ENCODE results near the gene MSX1.

Gene MSX1

DNA sequence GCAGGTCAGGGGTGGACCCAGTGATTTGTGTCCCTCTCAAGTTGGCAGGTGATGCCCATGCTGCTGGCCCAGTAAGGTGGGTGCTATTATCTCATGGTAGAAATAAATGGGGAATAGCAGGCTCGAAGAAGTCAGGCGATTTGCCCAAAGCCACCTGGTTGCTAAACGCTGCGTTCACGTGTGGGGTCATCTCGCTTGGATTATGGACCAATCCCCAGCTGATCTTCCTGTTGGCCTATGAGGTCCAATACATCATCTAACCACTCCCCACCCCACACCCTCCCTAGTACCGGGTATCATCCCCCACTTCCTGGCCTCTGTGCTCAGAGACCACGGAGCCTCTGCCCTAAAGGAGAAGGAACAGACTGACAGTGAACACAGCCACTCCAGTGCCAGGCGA is 18.3 kb upstream of the MSX1 start:
- no peak for DNase-seq (ENCODE audit: low read depth)

DNA sequence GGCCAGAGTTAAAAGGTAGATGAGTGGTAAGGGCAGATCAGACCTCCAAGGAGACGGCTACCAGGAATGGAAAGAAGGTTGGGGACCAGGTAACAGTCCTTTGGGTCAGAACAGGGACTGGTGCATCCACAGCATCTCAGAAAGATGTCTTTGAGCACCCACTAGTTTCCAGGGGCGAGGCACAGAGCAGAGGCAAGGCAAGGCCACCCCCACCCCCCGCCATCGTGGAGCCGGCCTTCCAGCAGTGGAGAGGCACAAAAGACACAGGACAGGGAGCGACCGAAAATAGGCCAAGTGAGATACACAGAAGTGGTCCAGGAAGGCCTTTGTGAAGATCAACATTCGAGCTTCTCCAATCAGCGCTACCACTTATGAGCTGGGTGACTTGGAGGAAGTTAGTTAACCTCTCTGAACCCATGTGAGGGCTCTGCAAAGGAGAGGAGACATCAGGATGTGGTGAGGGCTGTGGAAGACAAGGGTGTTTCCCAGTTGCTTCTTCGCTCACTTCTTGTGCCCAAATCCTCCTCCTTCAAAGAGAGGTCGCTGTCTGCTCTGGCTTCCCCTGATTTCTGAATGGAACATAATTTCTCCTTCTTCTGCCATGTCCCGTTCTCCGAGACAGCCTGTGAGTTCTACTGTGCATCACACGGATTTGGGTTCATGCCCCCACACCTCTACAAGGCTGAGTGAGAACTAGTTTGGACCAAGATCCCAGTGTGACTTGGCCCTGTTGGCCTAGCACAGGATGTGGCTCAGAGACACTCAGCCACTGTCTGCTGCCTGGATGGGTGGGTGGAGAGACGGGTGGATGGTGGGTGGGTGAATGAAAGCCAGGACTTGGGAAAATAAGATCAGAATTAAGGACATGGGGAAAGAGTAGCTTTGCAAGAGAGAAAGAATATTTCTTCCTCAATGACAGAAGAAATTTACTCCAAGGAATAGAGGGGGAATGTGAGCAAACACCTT is 16.7 kb upstream of the MSX1 start:
- DNase-seq (ENCODE audit: low read depth) = no peak

DNA sequence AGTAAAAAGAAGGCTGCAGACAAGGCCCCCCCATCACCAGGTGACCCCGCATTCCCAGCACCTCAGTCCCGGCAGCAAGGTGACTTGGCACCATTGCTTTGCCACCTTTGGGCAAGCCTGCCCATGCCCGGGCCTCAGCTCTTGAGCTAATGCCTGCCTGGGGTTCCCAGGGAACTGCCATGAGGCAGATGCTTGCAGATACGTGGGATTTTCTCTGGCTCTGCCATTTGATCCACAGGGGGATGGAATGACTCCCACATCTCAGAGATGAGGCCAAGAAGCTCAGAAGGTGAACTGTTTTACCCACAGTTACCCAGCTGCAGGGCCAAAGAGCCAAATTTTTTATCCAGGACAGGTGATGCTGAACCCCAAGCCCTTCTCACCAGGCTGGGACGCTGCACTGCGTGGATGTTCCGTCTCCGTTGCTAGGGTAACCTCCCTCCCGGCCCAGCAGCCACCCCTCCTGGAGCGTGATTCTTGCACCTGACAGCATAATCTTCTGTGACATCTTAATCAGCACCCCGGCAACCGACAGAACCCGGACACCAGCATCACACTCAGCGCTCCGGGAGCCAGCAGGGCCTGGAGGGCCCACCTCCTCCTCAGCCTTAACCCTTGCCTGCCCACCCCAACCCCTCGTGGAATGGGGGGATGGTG is 15.7 kb upstream of the MSX1 start:
- DNase-seq (ENCODE audit: low read depth) = no peak

DNA sequence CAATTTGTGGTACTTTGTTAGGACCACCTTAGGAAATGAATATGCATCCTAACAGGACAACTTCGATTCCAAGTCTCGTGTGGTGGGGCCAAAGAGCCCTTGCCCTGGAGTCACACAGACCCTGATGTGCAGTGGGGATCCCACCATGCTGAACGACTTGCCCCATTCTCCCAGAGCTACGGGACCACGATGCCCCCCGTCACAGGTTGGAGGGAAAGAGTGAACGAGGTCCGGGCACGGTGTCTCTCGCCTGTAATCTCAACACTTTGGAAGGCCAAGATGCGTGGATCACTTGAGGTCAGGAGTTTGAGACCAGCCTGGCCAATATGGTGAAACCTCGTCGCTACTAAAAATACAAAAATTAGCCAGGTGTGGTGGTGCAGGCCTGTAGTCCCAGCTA is 14.4 kb upstream of the MSX1 start:
- DNase-seq (ENCODE audit: low read depth) = no peak

- DNase-seq (ENCODE audit: low read depth) = no peak
Observed at GRCh38 chr4:4847011-4847410, 12.5 kb upstream of the MSX1 start.

GRCh38 chr4:4848540-4848939 is 10.9 kb upstream of the MSX1 start:
- no peak for DNase-seq (ENCODE audit: low read depth)

- no peak for DNase-seq (ENCODE audit: low read depth)
Observed at GRCh38 chr4:4849106-4849505, 10.4 kb upstream of the MSX1 start.

- DNase-seq (ENCODE audit: low read depth) = no peak
Observed at GRCh38 chr4:4849524-4850193, 9.8 kb upstream of the MSX1 start.

DNA sequence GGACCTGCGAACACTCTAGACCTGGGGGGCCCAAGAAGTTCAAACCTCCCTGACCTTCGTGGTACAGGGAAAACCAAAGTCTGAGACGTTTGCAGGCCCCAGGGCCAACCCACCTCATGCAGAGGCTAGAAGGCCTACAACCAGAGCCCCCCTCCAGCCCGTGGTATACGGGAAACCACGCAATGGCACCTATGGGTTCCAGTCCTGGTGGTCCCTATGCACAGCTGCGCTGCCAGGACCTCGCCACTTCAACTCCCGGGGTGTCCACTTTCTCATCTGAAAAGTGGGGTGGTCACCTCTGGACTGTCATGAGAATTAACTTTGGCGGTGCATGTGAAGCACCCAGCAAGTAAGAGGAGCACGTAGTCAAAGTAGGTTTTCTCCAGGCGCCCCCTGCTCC is 8.4 kb upstream of the MSX1 start:
- DNase-seq (ENCODE audit: low read depth) = no peak

GRCh38 chr4:4851906-4852305 is 7.6 kb upstream of the MSX1 start:
- no peak for DNase-seq (ENCODE audit: low read depth)

GRCh38 chr4:4852591-4853362 is 6.7 kb upstream of the MSX1 start:
- DNase-seq (ENCODE audit: low read depth) = no peak

- DNase-seq (ENCODE audit: low read depth) = no peak
Observed at GRCh38 chr4:4853371-4853823, 6.1 kb upstream of the MSX1 start.

- DNase-seq (ENCODE audit: low read depth) = no peak
Observed at GRCh38 chr4:4853921-4854648, 5.4 kb upstream of the MSX1 start.

- no peak for DNase-seq (ENCODE audit: low read depth)
Observed at GRCh38 chr4:4854649-4855295, 4.7 kb upstream of the MSX1 start.

DNA sequence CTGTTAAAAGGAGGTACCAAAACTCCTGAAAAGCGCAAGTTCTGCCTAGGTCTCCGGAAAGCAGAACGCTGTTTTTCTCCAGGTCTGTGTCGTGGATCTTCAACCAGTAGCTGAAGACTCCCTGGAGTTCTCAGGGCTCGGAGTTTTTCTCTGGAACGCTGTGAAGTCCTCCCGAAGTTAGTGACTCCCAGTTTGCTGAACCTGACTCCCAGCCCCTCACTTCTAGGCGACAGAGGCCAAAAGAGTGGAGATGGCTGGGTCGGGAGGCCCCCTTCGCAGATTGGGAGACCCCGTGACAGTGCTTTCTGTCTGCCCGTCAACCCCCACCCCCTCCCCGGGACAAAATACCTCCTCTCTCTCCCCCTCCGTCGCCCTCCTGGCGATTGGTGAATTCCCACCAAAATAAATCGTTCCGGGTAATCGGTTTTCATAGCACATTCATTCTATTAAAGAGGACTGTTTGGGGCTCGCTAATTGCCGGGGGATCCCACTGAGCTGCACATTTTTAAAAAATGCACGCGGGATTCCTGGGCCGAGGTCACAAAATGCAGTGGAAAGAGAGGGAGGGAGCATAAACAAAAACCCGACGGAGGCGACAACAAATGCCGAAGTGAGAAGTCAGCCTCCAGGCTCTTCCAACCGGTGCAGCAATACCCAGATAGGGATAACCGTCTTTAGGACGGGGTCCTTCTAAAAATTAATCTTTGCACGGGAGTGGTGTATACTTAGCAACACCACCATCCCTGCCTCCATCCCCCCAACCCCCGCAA is 4.0 kb upstream of the MSX1 start:
- no peak for DNase-seq (ENCODE audit: low read depth)

GRCh38 chr4:4856071-4857000 is 3.1 kb upstream of the MSX1 start:
- DNase-seq (ENCODE audit: low read depth) = no peak

DNA sequence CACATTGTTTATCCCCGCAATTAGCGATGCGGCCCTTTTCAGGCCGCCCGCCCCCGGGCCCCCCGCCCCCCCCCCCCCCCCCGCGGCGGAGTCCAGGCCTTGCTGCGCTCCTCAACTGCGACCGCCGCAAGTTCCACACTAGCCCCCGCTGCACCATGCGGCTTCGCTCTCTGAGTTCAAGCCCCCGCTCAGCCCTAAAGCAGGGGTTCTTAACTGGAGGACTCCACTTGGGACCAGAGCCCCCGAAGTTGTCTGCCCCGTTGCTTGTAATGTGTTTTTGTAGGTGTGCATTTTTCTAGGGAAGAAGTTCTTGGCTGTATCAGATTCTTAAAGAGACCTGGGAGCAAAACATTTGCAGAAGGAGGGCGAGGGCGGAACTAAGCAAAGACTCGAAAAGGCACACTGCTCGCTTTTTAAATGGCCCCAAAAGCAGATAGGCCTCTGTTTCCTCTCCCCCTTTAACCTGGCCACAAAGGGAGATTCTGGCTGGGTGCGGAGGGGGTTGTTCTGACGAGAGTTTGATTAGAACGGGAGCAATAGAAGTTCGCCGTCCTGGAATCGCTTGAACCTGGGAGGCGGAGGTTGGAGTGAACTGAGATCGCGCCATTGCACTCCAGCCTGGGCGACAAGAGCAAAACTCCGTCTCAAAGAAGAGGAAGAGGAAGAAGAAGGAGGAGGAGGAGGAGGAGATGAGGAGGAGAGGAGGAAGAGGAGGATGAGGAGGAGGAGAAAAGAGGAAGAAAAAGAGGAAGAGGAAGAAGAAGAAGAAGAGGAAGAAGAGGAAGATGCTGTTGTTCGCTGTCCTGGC is 2.3 kb upstream of the MSX1 start:
- DNase-seq (ENCODE audit: low read depth) = no peak

Measured in stimulated activated CD8-positive, alpha-beta memory T cell treated with anti-CD3 and anti-CD28 coated beads, Interleukin-15, amount 100 ng/mL, for 1 hour (primary cell).